GM19455 (cell line): ENCODE data around the gene ABCC10.
"Not testable (repeated sequence)": the region's sequence is repeated elsewhere in the genome, so short reads cannot be mapped to it uniquely, and the experiment has no call there.

Experiments
- ATAC-seq: cut with Tn5 transposase; IDR thresholded peaks from one replicate; pipeline ENCODE4 v1.9.1; 2021; ENCODE audit not compliant: unreplicated experiment

ABCC10 gene, protein sequence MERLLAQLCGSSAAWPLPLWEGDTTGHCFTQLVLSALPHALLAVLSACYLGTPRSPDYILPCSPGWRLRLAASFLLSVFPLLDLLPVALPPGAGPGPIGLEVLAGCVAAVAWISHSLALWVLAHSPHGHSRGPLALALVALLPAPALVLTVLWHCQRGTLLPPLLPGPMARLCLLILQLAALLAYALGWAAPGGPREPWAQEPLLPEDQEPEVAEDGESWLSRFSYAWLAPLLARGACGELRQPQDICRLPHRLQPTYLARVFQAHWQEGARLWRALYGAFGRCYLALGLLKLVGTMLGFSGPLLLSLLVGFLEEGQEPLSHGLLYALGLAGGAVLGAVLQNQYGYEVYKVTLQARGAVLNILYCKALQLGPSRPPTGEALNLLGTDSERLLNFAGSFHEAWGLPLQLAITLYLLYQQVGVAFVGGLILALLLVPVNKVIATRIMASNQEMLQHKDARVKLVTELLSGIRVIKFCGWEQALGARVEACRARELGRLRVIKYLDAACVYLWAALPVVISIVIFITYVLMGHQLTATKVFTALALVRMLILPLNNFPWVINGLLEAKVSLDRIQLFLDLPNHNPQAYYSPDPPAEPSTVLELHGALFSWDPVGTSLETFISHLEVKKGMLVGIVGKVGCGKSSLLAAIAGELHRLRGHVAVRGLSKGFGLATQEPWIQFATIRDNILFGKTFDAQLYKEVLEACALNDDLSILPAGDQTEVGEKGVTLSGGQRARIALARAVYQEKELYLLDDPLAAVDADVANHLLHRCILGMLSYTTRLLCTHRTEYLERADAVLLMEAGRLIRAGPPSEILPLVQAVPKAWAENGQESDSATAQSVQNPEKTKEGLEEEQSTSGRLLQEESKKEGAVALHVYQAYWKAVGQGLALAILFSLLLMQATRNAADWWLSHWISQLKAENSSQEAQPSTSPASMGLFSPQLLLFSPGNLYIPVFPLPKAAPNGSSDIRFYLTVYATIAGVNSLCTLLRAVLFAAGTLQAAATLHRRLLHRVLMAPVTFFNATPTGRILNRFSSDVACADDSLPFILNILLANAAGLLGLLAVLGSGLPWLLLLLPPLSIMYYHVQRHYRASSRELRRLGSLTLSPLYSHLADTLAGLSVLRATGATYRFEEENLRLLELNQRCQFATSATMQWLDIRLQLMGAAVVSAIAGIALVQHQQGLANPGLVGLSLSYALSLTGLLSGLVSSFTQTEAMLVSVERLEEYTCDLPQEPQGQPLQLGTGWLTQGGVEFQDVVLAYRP (N-terminal part only)

DNA sequence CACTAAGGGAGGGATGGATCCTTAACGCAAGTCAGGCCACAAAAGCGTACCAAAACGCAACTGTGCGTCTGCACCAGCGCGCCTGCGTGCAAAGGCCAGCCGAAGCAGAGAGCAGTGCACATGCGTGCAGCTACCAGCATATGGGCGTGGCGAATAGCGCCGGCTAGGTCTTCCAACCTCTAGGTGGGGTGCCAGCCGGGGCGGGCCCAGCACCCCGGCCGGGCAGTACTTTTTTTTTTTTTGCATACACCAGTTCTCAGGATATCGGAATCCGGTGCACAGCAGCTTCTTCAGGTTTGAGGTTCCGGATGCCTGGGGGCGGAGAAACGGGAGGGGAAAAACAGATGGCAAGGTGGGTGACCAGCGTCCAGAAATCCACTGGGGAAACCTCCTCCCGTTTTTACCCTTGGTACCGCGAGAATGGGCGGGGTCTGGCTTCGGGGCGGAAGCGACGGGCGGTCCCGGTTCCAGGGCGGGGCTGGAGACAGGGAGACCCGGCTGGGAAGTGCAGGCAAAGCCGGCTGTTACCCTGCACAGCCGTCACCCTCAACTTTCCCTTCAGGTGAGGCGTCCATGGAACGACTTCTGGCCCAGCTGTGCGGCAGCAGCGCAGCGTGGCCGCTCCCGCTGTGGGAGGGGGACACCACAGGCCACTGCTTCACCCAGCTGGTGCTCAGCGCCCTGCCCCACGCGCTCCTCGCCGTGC lies at the start of gene ABCC10:
Gene ABCC10, plus strand, starts transcription at position 136 of the 706 bp plus-strand sequence. Its CDS starts 438 bp downstream, at position 574.
- peak; percentile 90 for ATAC-seq

DNA sequence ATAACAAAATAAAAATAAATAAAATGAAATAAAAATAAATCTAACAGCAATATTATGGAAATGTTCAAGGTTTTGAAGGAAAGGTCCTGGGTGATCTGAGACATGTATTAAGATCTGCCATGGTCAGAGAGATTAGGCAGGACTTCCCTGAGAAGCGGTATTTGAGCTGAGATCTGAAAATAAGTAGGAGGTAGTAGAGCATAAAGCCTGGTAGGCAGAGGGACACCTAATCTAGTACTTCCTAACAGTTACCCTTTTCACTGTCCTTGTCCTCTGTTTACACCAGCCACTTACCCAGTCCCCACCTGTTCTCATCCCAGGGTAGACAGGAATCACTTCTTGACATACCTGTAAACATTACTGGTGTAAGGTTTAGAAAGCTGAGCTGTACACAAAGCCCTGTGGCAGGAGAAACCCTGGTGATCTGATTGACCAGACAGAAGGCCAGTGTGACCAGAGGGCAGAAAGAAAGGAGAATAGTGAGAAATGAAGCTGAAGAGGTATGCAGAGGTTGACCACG lies 49.6 kb upstream of the ABCC10 start:
- ATAC-seq = no peak

- no peak for ATAC-seq
These were observed 48.7 kb upstream of the ABCC10 start for GRCh38 chr6:43378631-43379030.

DNA sequence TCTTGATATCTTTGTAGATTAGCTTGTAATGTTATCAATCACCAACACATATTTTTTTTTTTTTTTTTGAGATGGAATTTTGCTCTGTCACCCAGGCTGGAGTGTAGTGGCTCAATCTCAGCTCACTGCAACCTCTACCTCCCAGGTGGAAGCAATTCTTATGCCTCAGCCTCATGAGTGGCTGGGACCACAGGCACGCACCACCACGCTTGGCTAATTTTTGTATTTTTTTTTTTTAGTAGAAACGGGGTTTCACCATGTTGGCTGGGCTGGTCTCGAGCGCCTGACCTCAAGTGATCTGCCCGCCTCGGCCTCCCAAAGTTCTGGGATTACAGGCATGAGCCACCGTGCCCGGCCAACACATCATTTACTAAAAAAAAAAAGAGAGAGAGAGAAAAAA lies 46.5 kb upstream of the ABCC10 start:
- ATAC-seq = not testable (repeated sequence)

DNA sequence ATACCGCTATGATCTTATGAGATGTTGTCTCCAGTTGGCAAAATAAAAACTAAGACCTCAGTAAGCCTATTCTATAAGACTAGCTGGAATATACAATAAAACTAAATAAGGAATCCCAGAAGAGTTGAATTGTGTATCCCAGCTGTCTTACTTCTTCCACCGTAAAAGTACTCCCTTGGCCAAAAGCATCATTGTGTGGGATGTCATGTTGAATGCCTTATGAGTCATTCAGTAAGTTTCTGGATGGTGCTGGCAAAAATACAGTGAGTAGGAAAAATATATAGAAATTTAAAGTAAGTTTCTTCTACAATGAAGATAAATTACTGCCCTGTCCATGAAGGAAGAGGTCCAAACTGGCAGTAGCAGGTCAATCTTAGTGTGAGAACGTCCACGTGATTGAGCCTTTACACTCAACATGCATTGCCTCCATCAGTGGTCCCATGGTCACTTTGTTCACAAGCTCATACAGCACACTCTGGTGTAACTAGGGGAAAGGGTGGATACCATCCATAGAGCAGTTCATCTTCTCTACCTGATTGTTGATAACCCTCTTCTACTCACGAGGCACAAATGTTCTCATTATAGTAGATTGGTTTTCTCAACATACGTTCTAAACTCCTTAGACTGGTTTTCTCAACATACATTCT lies 44.2 kb upstream of the ABCC10 start:
- ATAC-seq = no peak

GRCh38 chr6:43386492-43386891 lies 40.8 kb upstream of the ABCC10 start:
- no peak for ATAC-seq

- no peak for ATAC-seq
These were observed 37.5 kb upstream of the ABCC10 start for GRCh38 chr6:43389730-43390295.

DNA sequence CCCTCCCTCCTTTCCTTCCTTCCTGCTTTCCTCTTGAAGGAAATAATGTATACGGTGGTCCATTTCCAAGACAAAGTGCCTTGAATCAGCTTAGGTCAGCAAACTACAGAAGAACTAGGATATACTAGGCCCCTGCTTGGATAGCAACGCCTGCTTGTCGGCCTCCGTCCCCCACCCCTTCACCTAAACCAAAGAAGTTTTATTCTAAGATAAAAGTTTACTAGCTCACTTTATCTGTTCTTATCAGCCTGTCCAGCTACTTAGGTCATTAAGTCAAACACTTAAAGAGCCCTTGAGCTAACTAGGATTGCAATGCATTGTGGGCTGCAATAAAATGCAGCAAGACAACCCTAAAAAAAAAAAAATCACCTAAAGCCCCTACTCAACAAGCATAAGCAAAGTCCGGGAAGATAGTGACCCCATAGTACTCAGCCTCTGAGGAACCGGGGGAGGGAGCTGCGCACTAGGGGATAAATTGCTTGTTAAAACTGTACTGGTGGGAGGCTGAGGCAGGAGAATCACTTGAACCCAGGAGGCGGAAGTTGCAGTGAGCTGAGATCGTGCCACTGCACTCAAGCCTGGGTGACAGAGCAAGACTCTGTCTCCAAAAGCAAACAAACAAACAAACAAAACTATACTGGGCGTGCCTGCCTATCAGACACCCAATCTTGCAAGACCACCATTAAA lies 36.4 kb upstream of the ABCC10 start:
- ATAC-seq = not testable (repeated sequence)

DNA sequence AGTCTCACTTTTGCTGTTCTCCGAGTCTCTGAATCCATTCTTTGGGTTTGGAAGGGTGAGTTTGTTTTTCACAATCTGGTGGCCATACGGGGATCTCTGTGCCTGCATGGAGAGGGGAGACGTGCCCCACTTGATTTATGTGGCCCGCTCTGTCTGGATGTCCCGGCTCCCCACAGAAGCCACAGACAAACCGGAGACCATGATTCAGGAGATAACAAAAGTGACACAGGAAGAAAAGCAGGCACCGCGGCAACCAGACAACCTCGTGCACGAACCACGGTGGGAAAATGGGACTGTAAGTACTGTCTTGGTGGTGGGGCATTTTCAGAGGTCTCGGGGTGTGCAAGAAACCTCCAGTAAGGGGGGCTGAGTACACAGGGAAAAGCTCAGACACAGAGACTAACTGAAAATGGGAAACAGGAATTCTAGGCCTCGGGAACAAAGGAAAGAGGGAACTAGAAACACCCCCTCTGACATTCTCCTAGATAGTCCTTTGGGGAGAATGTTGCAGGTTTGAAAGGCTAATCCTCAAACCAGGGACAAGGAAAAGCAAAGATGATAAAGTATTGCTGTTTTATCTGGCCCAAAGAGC lies 35.8 kb upstream of the ABCC10 start:
- ATAC-seq = no peak

GRCh38 chr6:43393133-43393532 lies 34.2 kb upstream of the ABCC10 start:
- ATAC-seq = not testable (repeated sequence)

- ATAC-seq = no peak
These were observed 33.7 kb upstream of the ABCC10 start for GRCh38 chr6:43393602-43394001.

DNA sequence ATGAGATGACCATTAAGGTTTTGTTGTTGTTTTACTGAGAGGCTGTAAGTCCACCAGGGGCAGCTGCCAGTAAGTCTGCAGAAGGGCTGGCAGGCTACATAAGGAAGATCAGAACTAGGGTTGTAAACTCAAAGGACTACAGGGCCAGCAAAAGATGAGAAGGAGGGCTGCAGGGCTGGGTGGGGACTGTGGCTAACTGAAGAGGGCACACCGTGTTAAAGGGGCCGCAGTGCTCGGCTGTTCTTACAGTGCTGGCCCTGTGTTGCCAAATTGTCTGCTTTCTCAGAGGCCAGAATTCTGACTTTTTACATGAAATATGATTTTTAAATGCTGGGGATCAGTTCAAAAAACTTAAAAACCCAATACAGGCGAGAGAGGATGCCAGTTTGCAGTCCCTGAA lies 32.4 kb upstream of the ABCC10 start:
- no peak for ATAC-seq

- no peak for ATAC-seq
These were observed 31.6 kb upstream of the ABCC10 start for GRCh38 chr6:43395776-43396175.

GRCh38 chr6:43396408-43397149 lies 30.8 kb upstream of the ABCC10 start:
- ATAC-seq = no peak

- no peak for ATAC-seq
These were observed 27.3 kb upstream of the ABCC10 start for GRCh38 chr6:43399932-43400487.

DNA sequence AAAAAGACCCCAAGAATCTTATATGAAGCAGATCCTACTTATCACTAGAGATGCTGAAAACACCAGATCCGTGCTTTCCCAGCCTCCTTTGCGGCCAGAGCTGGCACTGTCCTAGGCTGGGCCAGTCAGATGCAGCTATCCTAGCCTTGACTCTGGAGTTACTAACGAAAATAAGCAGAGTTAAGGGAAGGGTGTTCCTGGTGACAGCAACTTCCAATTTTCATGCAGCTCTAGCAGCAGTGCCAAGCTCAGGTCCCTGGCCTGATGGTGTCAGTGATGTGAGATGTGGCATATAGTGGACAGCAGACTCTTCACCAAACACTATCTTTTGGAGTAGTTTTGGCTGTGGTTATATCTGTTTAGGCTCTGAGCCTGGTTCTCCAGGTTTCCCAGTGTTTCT lies 25.6 kb upstream of the ABCC10 start:
- ATAC-seq = no peak

GRCh38 chr6:43402820-43403219 lies 24.5 kb upstream of the ABCC10 start:
- no peak for ATAC-seq

DNA sequence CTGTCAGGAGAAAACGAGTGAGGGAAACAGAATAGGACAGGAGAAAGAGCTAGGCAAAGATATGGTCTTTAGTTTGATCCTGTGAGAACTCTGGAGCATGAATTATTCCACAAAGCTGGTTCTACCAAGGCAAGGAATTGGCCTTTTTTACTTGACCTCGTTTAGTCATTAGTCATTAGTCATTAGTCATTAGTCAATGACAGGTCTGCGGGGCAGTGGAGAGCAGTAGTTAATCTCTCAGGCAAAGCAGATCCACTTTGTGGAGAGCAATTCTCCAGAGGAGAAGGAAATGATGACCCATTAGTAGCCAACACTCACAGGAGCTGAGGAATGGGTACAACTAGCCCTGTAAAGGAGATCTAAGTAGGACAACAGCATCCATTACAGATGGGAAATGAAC lies 22.0 kb upstream of the ABCC10 start:
- ATAC-seq = no peak
